Subcutaneous adipose tissue (tissue), 4 donors: ENCODE results near the gene RAD51B. TPM values are rescaled to one million over a fixed set of nuclear protein-coding genes. Genes with fewer than 3 reads are reported as not detected.

Experiments
- CTCF ChIP-seq: fragments of 450-650 bp; IDR thresholded peaks from one replicate; pipeline ENCODE4 v1.5.1; 2016; ENCODE audit warnings: low read depth, mild to moderate bottlenecking, control low read depth, antibody characterized with exemption, moderate library complexity
- total RNA-seq, 4 donors: library from RNA; depleted of rRNA; stranded (reverse); fragments of >200 nt; gene quantifications; one replicate each; pipeline ENCODE4 v1.1.0, GENCODE V29; 2016

The RAD51B gene
- total RNA-seq, 4 donors from 2014 or later: 9.7 to 24.1 (median 16.7) TPM

DNA sequence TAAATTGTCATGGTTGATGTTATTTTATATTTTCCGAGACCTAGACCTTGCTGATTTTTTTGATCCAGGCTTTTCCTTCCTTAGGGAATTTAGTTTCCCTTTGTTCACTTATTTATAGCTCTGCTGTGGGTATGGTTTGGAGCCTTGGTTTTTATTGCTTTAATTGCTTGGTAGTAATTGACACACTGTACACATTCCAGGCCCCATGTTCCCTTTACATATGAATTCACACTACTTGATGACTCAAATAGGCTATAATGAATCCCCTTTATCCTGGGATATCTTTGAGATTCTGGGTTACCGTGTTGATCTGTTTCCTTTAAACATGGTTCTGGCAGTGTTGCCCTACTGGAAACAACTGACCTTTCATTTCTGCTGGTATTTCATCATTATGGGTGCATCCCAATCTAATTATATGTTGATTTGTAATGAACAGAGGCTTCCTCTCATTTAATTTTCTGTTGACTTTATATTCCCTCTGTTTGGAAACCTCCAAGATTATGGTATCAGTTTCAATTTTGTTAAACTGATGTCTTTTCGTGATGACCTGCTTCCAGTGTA is 424.0 kb downstream of the RAD51B start:
- TF ChIP-seq CTCF: no peak

DNA sequence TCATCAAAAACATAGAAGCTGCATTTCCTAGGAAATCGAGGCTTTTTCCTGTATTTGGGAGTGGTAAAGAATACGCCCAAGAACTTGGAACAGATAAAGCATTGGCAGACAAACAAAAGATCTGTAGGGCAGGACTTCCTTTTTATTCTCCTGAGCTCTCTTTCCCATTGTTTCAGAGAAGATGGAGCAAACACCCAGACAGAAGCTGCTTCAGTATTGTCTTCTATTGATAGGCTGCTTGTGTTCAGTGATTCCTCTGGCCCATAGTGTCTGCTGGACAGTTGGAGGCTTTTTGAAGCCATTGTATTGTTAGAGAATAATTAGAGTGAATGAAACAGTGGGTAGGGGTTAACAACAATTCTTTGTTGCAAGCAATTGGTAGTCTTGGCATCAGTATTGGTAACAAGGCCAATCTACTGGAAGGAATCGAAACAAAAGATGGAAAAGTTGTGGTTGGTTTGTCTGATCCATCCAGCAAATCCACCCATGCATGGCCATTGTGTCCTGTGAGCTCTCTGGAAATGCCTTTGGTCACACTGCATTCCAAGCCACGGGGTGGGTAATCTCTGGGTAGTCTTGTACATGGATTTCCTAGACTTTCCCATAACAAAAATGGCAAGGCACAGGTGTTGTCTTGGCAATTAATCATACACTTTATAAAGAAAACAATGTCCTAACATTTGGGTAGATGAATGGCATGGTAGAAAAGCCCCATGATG is 424.8 kb downstream of the RAD51B start:
- TF ChIP-seq CTCF: no peak

GRCh38 chr14:68245146-68246073 is 425.8 kb downstream of the RAD51B start:
- TF ChIP-seq CTCF: no peak

GRCh38 chr14:68246074-68246785 is 426.7 kb downstream of the RAD51B start:
- TF ChIP-seq CTCF: no peak

DNA sequence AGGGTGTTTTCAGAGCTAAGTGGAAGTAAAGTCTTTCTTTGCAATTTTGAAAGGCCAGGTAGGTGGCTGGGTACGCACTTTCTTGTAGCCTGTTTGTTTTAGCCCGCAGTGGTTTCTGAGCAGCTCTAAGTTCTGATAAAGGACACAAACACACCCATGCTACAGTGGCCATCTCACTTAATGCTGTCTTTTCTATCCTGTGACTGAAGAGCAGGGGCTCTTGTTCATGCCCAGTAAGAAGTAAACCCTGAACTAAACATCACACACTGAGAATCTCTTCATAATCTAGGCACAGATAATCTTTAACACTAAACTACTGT is 427.2 kb downstream of the RAD51B start:
- TF ChIP-seq CTCF: no peak

GRCh38 chr14:68247274-68247673 is 427.7 kb downstream of the RAD51B start:
- TF ChIP-seq CTCF: no peak
